Mucosa of rectum (tissue), 2 donors: ENCODE data around the gene STIM2.

Source experiments
- H3K27ac ChIP-seq, 2 donors: one replicate each; pipeline ENCODE4 v1.7.0; 2013; ENCODE audit warnings: inconsistent platforms in 2 of 2, low read depth in 2 of 2, low read length in 2 of 2
- H3K27me3 ChIP-seq, 2 donors: one replicate each; pipeline ENCODE4 v1.7.0; 2013; ENCODE audit warnings: low read length in 2 of 2; ENCODE audit not compliant: control insufficient read depth in 2 of 2, insufficient read depth in 2 of 2
- H3K36me3 ChIP-seq, 2 donors: one replicate each; pipeline ENCODE4 v1.7.0; 2013; ENCODE audit warnings: low read length in 2 of 2; ENCODE audit not compliant: control insufficient read depth in 2 of 2, insufficient read depth in 2 of 2
- H3K4me1 ChIP-seq, 2 donors: one replicate each; pipeline ENCODE4 v1.7.0; 2013; ENCODE audit warnings: low read length in 2 of 2, mild to moderate bottlenecking in 1 of 2; ENCODE audit not compliant: control insufficient read depth in 2 of 2, insufficient read depth in 2 of 2
- H3K4me3 ChIP-seq, 2 donors: one replicate each; pipeline ENCODE4 v1.7.0; 2013; ENCODE audit warnings: low read length in 2 of 2
- H3K9ac ChIP-seq, 2 donors: one replicate each; pipeline ENCODE4 v1.7.0; 2013; ENCODE audit warnings: low read length in 2 of 2, low read depth in 1 of 2, mild to moderate bottlenecking in 1 of 2
- H3K9me3 ChIP-seq, 2 donors: one replicate each; pipeline ENCODE4 v1.7.0; 2013; ENCODE audit warnings: low read length in 2 of 2; ENCODE audit not compliant: control insufficient read depth in 2 of 2
- donor health status: healthy.
- donor health status: Normal muscosa, but diverticular disease.

STIM2 gene

DNA sequence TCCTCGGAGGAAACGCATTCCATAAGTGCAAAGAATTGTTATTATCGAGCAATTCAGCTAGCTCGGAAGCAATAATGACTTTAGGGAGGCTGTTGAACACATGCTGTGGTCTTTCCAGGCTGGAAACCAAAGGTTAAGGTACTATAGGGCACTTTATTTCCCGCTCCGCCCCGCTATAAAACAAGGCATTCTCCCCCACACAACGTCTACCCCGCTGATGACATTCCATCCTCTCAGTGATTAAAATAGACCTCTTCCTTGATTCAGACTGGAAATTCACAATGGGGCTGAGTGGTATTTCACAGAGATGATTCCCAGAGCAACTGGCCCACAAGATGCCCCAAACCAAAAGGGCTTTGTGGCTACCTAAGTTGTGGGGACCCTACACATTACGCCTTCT lies 196.4 kb downstream of the STIM2 start:
- Histone ChIP-seq H3K9ac (no peak overlapping the region), H3K9me3 (no peaks in the 10 kb centered on the region), H3K36me3 (no peaks in the 10 kb centered on the region), H3K4me1 (no peaks in the 10 kb centered on the region), H3K27me3 (peaks cover 0 to 5% of the 10 kb centered on the region in 2 donors), H3K27ac (no peak overlapping the region), H3K4me3 (peak overlapping the region in 1 of 2 donors; percentile 31)

DNA sequence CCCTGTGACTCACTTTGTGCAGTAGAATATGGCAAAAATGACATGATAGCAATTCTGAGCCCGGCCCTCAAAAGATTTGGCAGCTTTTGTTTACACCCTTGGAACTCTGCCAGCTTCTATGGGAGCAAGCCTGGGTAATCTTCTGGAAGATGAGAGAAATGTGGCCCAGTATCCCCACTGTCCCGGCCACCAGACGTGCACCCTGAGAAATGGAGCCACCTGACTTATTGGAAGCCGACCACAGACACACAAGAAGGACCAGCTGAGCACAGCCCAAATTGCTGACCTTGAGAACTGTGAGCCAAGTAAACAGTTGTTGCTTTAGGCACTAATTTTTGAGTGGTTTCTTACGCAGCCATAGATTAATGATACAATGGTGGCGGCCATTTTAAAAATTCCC lies 197.0 kb downstream of the STIM2 start:
- Histone ChIP-seq H3K27me3 (peaks cover 0 to 5% of the 10 kb centered on the region in 2 donors), H3K36me3 (no peaks in the 10 kb centered on the region), H3K9me3 (no peaks in the 10 kb centered on the region), H3K4me1 (no peaks in the 10 kb centered on the region), H3K9ac (no peak overlapping the region), H3K4me3 (no peak overlapping the region), H3K27ac (no peak overlapping the region)

DNA sequence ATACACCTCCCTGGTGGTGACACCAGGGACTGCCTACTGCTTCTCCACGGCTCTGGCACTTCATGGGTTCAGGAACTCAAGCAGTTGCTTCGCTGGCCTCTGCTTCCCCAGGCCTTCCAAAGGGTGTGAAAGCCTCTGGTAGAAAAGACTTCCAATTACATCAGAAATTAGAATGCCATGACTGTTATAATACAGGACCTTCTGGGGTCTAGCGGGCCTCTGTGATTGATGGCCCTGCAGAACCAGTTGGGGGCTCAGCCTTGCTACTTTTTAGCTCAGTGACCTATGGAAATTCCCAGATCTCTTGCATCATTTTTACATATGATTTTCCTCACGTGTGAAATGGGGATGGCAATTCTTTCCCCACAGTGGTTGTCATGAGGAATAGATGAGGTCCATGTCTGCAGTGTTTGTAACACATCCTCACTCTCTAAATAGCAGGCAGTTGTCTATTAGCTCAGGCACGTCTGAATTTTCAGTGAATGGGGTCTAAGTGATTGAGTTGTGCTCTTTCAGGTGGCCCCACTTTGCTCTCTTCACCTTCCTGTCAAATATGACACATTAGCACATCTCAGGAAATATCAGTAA lies 198.3 kb downstream of the STIM2 start:
- Histone ChIP-seq H3K4me1 (no peaks in the 10 kb centered on the region), H3K27ac (no peak overlapping the region), H3K36me3 (no peaks in the 10 kb centered on the region), H3K27me3 (no peaks in the 10 kb centered on the region), H3K9ac (no peak overlapping the region), H3K9me3 (no peaks in the 10 kb centered on the region), H3K4me3 (no peak overlapping the region)

DNA sequence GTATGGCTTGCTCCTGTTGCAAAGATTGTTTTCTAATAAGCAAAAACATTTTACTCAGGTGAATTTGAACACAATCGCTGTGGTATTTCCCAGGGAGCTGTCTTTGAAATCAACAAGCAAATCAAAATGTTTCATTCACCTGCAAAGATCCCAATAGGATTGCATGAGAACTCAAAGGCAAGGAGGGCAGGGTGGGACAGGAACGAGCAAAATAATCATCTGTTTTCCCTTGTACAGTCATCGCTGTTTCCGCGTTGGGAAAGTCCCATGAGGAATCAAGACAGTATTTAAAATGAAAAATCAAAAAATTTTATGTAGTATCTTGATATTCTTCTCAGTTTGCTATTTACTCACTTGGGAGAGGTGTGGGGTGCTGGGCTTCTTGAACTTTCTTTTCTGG lies 198.8 kb downstream of the STIM2 start:
- no peaks in the 10 kb centered on the region for H3K36me3 ChIP-seq
- no peaks in the 10 kb centered on the region for H3K4me1 ChIP-seq

DNA sequence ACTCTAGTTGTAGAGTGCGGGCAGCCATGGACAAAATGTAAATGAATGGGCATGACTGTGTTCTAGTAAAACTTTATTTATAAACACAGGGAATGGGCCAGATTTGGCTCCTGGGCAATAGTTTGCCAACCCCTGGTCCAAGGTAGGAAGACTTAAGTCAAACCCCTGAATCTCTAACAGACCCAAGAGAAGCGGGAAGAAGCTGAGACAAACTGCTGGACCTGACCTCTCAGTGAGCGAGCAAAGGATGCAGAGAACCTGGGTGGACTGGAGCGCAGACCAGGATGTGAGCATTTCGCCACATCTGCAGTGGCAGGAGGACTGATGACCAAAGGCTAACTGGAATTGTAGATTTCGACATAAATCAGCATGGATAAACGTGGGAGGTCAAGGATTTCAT lies 201.6 kb downstream of the STIM2 start:
- Histone ChIP-seq H3K27ac (no peak overlapping the region), H3K9ac (no peak overlapping the region), H3K36me3 (no peaks in the 10 kb centered on the region), H3K9me3 (no peaks in the 10 kb centered on the region), H3K4me3 (no peak overlapping the region), H3K27me3 (no peaks in the 10 kb centered on the region), H3K4me1 (no peaks in the 10 kb centered on the region)

More for the DNA sequence above, 198.8 kb downstream of the STIM2 start:
- no peak overlapping the region for H3K4me3 ChIP-seq
- H3K9me3 ChIP-seq = no peaks in the 10 kb centered on the region
- H3K27ac ChIP-seq = no peak overlapping the region
- H3K9ac ChIP-seq = no peak overlapping the region
- H3K27me3 ChIP-seq = no peaks in the 10 kb centered on the region

DNA sequence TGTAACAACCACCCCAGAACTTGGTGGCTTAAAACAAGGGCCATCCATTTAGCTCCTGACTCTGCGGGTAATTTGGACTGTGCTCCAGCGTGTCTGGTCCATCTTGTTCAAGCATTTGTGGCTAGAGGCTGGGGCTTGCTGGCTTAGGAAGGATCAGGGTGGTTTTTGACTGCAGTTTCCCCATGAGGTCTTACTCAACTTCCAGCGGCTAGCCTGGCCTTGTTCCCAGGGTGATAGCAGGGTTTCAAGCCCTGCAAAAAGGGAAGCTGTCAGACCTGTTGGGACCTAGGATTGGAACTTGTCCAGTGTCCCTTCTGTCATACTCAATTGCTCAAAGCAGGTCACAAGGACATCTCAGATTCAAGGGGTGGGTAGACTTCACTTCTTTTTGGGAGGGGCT lies 205.9 kb downstream of the STIM2 start:
- H3K4me1 ChIP-seq = no peaks in the 10 kb centered on the region
- H3K27ac ChIP-seq = no peak overlapping the region
- no peak overlapping the region for H3K9ac ChIP-seq
- H3K9me3 ChIP-seq = no peaks in the 10 kb centered on the region
- no peak overlapping the region for H3K4me3 ChIP-seq
- H3K36me3 ChIP-seq = no peaks in the 10 kb centered on the region
- no peaks in the 10 kb centered on the region for H3K27me3 ChIP-seq

DNA sequence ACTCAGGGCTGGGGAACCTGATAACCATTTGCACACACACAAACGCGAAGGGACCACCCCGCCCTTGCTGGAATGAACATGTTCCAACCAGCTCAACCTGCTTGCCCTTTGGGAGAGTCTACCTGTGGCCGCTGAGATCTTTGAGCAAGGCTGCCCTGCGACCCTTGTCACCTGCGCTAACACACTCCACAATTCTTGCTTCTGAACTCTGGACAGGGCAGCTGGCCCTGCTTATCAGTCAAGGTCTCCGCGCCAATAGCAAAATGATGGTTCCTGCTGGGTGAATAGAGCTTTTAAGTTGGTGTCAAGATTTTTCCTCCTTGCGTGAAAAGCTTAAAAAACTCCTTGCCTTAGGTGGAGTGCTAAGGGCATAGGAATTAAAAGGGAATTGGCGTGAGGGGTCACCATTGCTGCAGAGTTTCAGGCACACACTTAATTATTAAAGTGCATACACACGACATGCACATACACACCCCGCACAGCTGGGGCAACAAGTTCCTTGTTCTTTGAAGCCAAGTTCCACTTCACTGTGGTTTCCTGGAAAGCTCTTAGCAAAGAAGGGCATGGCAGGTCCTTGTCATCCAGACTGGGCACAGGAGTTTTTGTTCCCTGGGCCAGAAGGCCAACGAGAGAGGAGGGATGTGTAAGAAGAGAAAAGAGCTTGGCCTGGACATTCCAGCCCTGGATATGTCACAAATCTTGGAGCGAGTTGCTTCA lies 207.7 kb downstream of the STIM2 start:
- no peaks in the 10 kb centered on the region for H3K4me1 ChIP-seq
- H3K27ac ChIP-seq = no peak overlapping the region
- no peaks in the 10 kb centered on the region for H3K27me3 ChIP-seq
- no peak overlapping the region for H3K9ac ChIP-seq
- H3K36me3 ChIP-seq = no peaks in the 10 kb centered on the region
- no peak overlapping the region for H3K4me3 ChIP-seq
- H3K9me3 ChIP-seq = no peaks in the 10 kb centered on the region
